Lung (tissue), 12 donors: ENCODE data around the gene SLC29A3. TPM values are rescaled to one million over a fixed set of nuclear protein-coding genes. Genes with fewer than 3 reads are reported as not detected.

ENCODE experiments used
- ATAC-seq: fragments of 200-7000 bp; cut with Tn5 transposase; one replicate; pipeline ENCODE4 v1.9.1; 2020; ENCODE audit warnings: moderate number of reproducible peaks; ENCODE audit not compliant: insufficient read depth, low FRiP score
- DNase-seq, 3 donors: peaks; one replicate each; pipeline ENCODE4 v3.0.0-alpha.2; 2013 to 2017
- H3K27ac ChIP-seq, 2 donors: one replicate each; pipeline ENCODE4 v1.5.1; 2013; ENCODE audit warnings: mild to moderate bottlenecking in 2 of 2, moderate library complexity in 2 of 2, control low read depth in 1 of 2, inconsistent platforms in 1 of 2, low read depth in 1 of 2, low read length in 1 of 2
- H3K27me3 ChIP-seq, 3 donors: one replicate each; pipeline ENCODE4 v1.5.1; 2013; ENCODE audit warnings: low read length in 2 of 3; ENCODE audit not compliant: control insufficient read depth in 3 of 3, insufficient read depth in 3 of 3
- H3K36me3 ChIP-seq, 4 donors: one replicate each; pipeline ENCODE4 v1.5.1; 2013; ENCODE audit warnings: low read length in 4 of 4, mild to moderate bottlenecking in 1 of 4, moderate library complexity in 1 of 4; ENCODE audit not compliant: control insufficient read depth in 4 of 4, insufficient read depth in 4 of 4
- H3K4me1 ChIP-seq, 5 donors: one replicate each; pipeline ENCODE4 v1.5.1; 2013; ENCODE audit warnings: low read length in 5 of 5, mild to moderate bottlenecking in 2 of 5, moderate library complexity in 1 of 5; ENCODE audit not compliant: control insufficient read depth in 5 of 5, insufficient read depth in 5 of 5
- H3K4me3 ChIP-seq: one replicate; pipeline ENCODE4 v1.5.1; 2013; ENCODE audit warnings: mild to moderate bottlenecking, control low read depth, moderate library complexity
- H3K9ac ChIP-seq, 2 donors: one replicate each; pipeline ENCODE4 v1.5.1; 2013; ENCODE audit warnings: low read length in 2 of 2, control low read depth in 1 of 2; ENCODE audit not compliant: insufficient read depth in 1 of 2
- H3K9me3 ChIP-seq, 4 donors: one replicate each; pipeline ENCODE4 v1.5.1; 2013; ENCODE audit warnings: low read length in 3 of 4, mild to moderate bottlenecking in 1 of 4, moderate library complexity in 1 of 4; ENCODE audit not compliant: control insufficient read depth in 4 of 4, insufficient read depth in 3 of 4
- CTCF ChIP-seq: IDR thresholded peaks from 2 replicates; pipeline ENCODE4 v1.5.1; 2012; ENCODE audit warnings: mild to moderate bottlenecking; ENCODE audit errors: control extremely low read depth, extremely low read depth
- WGBS, 2 donors: extraction: QIAGEN DNeasy Blood & Tissue Kit; methylation state at CpG; one replicate each; pipeline ENCODE4 v1.1.7; 2013; 5-methylcytosine and 5-hydroxymethylcytosine counted together
- polyA plus RNA-seq, 2 donors: library from polyadenylated mRNA; stranded (reverse); fragments of 200-250 nt; gene quantifications; one replicate each; pipeline ENCODE4 v1.2.1, GENCODE V29; 2013
- total RNA-seq, 2 donors: library from RNA; depleted of rRNA in 1 of 2; stranded (reverse); fragments of >200 nt in 1 of 2; gene quantifications; one replicate each; pipeline ENCODE4 v1.2.1, GENCODE V29; 2014 to 2021
- donor health status: control.
- donor health status: control.
- donor health status: Bipolar disorder and iron deficiency.
- donor health status: healthy.
- donor health status: DM: yes; HTN: yes; CAD: no.

SLC29A3 gene
- total and polyA plus RNA-seq, 4 donors = 4.9 to 9.6 (median 5.4) TPM

GRCh38 chr10:71324743-71325142 lies 5.7 kb downstream of the SLC29A3 start:
- WGBS, 2 donors = 95 to 98% methylated on average over 9 of the region's 9 CpGs
- H3K36me3 ChIP-seq = peaks cover 0 to 12% (median 4%) of the 10 kb centered on the region in 4 donors
- no peak for ATAC-seq
- no peak for TF ChIP-seq CTCF
- no peak overlapping the region for H3K9ac ChIP-seq
- H3K4me1 ChIP-seq = peaks cover 0 to 5% (median 0%) of the 10 kb centered on the region in 5 donors
- no peaks in the 10 kb centered on the region for H3K27me3 ChIP-seq
- no peak for DNase-seq
- H3K4me3 ChIP-seq = no peak overlapping the region
- no peaks in the 10 kb centered on the region for H3K9me3 ChIP-seq
- no peak overlapping the region for H3K27ac ChIP-seq

GRCh38 chr10:71325267-71325666 lies 6.2 kb downstream of the SLC29A3 start:
- no peak overlapping the region for H3K9ac ChIP-seq
- H3K4me1 ChIP-seq = no peaks in the 10 kb centered on the region
- DNase-seq = no peak
- TF ChIP-seq CTCF = no peak
- H3K4me3 ChIP-seq = no peak overlapping the region
- no peaks in the 10 kb centered on the region for H3K27me3 ChIP-seq
- peaks cover 0 to 16% (median 4%) of the 10 kb centered on the region in 4 donors for H3K36me3 ChIP-seq
- no peak for ATAC-seq
- H3K9me3 ChIP-seq = no peaks in the 10 kb centered on the region
- WGBS, 2 donors = 95 to 97% methylated on average over 6 of the region's 6 CpGs
- H3K27ac ChIP-seq = no peak overlapping the region

GRCh38 chr10:71326464-71326881 lies 7.4 kb downstream of the SLC29A3 start:
- no peak overlapping the region for H3K27ac ChIP-seq
- no peak overlapping the region for H3K4me3 ChIP-seq
- H3K36me3 ChIP-seq = peaks cover 0 to 18% (median 4%) of the 10 kb centered on the region in 4 donors
- ATAC-seq (no peak), DNase-seq (no peak)
- WGBS, 2 donors = 81 to 92% methylated on average over 16 of the region's 16 CpGs
- no peaks in the 10 kb centered on the region for H3K27me3 ChIP-seq
- no peaks in the 10 kb centered on the region for H3K4me1 ChIP-seq
- H3K9ac ChIP-seq = no peak overlapping the region
- no peaks in the 10 kb centered on the region for H3K9me3 ChIP-seq
- TF ChIP-seq CTCF = no peak

- no peak for ATAC-seq
- H3K27ac ChIP-seq = no peak overlapping the region
- H3K9me3 ChIP-seq = no peaks in the 10 kb centered on the region
- H3K36me3 ChIP-seq = peaks cover 0 to 10% (median under 1%) of the 10 kb centered on the region in 4 donors
- H3K4me1 ChIP-seq = peaks cover 0 to 14% (median 8%) of the 10 kb centered on the region in 5 donors
- WGBS, 2 donors = 79 to 88% methylated on average over 4 of the region's 4 CpGs
- no peak overlapping the region for H3K4me3 ChIP-seq
- H3K27me3 ChIP-seq = no peaks in the 10 kb centered on the region
- no peak overlapping the region for H3K9ac ChIP-seq
- TF ChIP-seq CTCF = no peak
- no peak for DNase-seq
These were observed 11.8 kb downstream of the SLC29A3 start for GRCh38 chr10:71330789-71331404.
